Panc1 (cell line): Measurements from ENCODE around the gene CHRND.

ENCODE experiments used
- POLR2AphosphoS5 ChIP-seq: IDR thresholded peaks from 2 replicates; pipeline ENCODE4 v1.6.1; 2012; ENCODE audit warnings: mild to moderate bottlenecking, low read depth, low read length, moderate library complexity
- TCF7L2 ChIP-seq: IDR thresholded peaks from 2 replicates; pipeline ENCODE4 v1.6.1; 2011; ENCODE audit warnings: mild to moderate bottlenecking, low read depth, low read length, inconsistent platforms
- TF ChIP-seq, protein P1 (sequence below): fragments of 450-650 bp; IDR thresholded peaks from 2 replicates; pipeline ENCODE4 v1.5.1; 2017; ENCODE audit warnings: mild to moderate bottlenecking

DNA sequence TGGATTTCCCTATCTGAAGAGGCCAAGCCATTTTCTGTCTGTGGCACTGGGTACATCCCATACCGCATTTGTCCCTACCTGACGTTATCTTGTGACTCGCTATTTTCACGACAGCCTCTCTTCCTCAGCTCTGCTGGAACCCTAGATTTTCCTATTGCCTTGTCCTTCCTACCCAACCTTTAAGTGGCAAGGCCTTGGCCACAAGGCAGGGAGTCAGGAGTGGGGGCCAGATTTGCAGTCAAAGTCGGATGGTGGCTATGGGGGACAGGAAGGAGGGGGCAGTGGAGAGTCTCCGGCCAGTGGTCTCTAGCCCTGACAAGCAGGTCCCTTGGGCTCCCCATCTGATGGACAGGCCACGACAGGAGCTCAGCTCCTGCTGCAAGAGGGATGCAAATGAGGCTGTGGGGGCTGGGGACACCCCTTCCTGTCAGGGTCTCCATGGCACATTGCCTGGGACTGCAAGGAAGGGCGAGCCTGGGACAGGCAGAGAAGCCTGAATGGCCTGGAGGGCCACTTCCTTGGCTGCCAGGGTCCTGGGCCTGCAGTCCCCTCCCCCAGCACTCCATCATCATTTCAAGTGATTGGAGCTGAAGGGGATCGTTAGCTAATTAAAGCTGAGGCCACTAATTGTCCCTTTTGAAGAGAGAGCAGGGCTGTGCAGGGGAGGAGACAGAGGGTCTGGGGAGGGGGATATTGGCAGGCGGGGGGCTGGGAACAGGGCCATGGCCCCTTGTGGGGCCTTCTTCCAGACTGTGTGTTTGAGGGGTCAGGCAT is 32.1 kb upstream of the CHRND start:
- TF ChIP-seq POLR2AphosphoS5 (no peak), TCF7L2 (no peak)
- TF ChIP-seq, protein P1, sequence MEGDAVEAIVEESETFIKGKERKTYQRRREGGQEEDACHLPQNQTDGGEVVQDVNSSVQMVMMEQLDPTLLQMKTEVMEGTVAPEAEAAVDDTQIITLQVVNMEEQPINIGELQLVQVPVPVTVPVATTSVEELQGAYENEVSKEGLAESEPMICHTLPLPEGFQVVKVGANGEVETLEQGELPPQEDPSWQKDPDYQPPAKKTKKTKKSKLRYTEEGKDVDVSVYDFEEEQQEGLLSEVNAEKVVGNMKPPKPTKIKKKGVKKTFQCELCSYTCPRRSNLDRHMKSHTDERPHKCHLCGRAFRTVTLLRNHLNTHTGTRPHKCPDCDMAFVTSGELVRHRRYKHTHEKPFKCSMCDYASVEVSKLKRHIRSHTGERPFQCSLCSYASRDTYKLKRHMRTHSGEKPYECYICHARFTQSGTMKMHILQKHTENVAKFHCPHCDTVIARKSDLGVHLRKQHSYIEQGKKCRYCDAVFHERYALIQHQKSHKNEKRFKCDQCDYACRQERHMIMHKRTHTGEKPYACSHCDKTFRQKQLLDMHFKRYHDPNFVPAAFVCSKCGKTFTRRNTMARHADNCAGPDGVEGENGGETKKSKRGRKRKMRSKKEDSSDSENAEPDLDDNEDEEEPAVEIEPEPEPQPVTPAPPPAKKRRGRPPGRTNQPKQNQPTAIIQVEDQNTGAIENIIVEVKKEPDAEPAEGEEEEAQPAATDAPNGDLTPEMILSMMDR, result no peak
